ENCODE data around the gene ESRRB. TPM values are rescaled to one million over a fixed set of nuclear protein-coding genes. Genes with fewer than 3 reads are reported as not detected.
A peak's percentile ranks its signal among the peaks of the same experiment; 100 is the strongest.

The ESRRB gene
- total and polyA plus RNA-seq, 2 experiments from 2014 or later, result 6.6 to 11.0 TPM

GRCh38 chr14:76337635-76338545 lies 38.0 kb upstream of the ESRRB start:
- Histone ChIP-seq H3K27me3 (no peaks in the 10 kb centered on the region), H3K9me3 (ENCODE audit: low read depth) (no peaks in the 10 kb centered on the region), H3K4me3 (no peak overlapping the region), H3K36me3 (no peaks in the 10 kb centered on the region), H3K4me1 (ENCODE audit: low read depth) (no peaks in the 10 kb centered on the region), H3K27ac (no peak overlapping the region)
- peak in 1 of 2 donors; percentile 11 for DNase-seq (ENCODE audit: low read depth in 1 of 2, low spot score in 1 of 2)
- no peak for TF ChIP-seq CTCF (IDR thresholded peaks at IDR 0.05; ENCODE audit: low read depth, low read length)

- H3K4me3 ChIP-seq, result no peak overlapping the region
- DNase-seq (ENCODE audit: low read depth in 1 of 2, low spot score in 1 of 2), result no peak
- no peaks in the 10 kb centered on the region for H3K4me1 ChIP-seq (ENCODE audit: low read depth)
- no peaks in the 10 kb centered on the region for H3K27me3 ChIP-seq
- TF ChIP-seq CTCF (IDR thresholded peaks at IDR 0.05; ENCODE audit: low read depth, low read length), result no peak
- H3K36me3 ChIP-seq, result no peaks in the 10 kb centered on the region
- no peaks in the 10 kb centered on the region for H3K9me3 ChIP-seq (ENCODE audit: low read depth)
- H3K27ac ChIP-seq, result no peak overlapping the region
These were observed 36.0 kb upstream of the ESRRB start for GRCh38 chr14:76339728-76340615.

- Histone ChIP-seq H3K27me3 (no peaks in the 10 kb centered on the region), H3K27ac (no peak overlapping the region), H3K4me1 (ENCODE audit: low read depth) (no peaks in the 10 kb centered on the region), H3K4me3 (no peak overlapping the region), H3K36me3 (no peaks in the 10 kb centered on the region), H3K9me3 (ENCODE audit: low read depth) (no peaks in the 10 kb centered on the region)
- TF ChIP-seq CTCF (IDR thresholded peaks at IDR 0.05; ENCODE audit: low read depth, low read length), result no peak
- DNase-seq (ENCODE audit: low read depth in 1 of 2, low spot score in 1 of 2), result no peak
These were observed 32.6 kb upstream of the ESRRB start for GRCh38 chr14:76343386-76343785.

- no peak for TF ChIP-seq CTCF (IDR thresholded peaks at IDR 0.05; ENCODE audit: low read depth, low read length)
- Histone ChIP-seq H3K27me3 (peaks cover 14% of the 10 kb centered on the region), H3K4me3 (no peak overlapping the region), H3K4me1 (ENCODE audit: low read depth) (no peaks in the 10 kb centered on the region), H3K27ac (no peak overlapping the region), H3K9me3 (ENCODE audit: low read depth) (no peaks in the 10 kb centered on the region), H3K36me3 (no peaks in the 10 kb centered on the region)
- peak in 1 of 2 donors; percentile 4 for DNase-seq (ENCODE audit: low read depth in 1 of 2, low spot score in 1 of 2)
These were observed 29.4 kb upstream of the ESRRB start for GRCh38 chr14:76346391-76347160.

- Histone ChIP-seq H3K9me3 (ENCODE audit: low read depth) (no peaks in the 10 kb centered on the region), H3K27ac (no peak overlapping the region), H3K36me3 (no peaks in the 10 kb centered on the region), H3K4me3 (no peak overlapping the region), H3K27me3 (peaks cover 26% of the 10 kb centered on the region), H3K4me1 (ENCODE audit: low read depth) (no peaks in the 10 kb centered on the region)
- DNase-seq (ENCODE audit: low read depth in 1 of 2, low spot score in 1 of 2), result peak in 1 of 2 donors; percentile 63
- no peak for TF ChIP-seq CTCF (IDR thresholded peaks at IDR 0.05; ENCODE audit: low read depth, low read length)
These were observed 27.0 kb upstream of the ESRRB start for GRCh38 chr14:76348898-76349297.
